ENCODE results near the gene NTF4. TPM values are rescaled to one million over a fixed set of nuclear protein-coding genes. Genes with fewer than 3 reads are reported as not detected.
"Not testable (repeated sequence)": the region's sequence is repeated elsewhere in the genome, so short reads cannot be mapped to it uniquely, and the experiment has no call there.

Gene NTF4
- total and polyA plus RNA-seq, 4 experiments from 2014 or later = not detected

DNA sequence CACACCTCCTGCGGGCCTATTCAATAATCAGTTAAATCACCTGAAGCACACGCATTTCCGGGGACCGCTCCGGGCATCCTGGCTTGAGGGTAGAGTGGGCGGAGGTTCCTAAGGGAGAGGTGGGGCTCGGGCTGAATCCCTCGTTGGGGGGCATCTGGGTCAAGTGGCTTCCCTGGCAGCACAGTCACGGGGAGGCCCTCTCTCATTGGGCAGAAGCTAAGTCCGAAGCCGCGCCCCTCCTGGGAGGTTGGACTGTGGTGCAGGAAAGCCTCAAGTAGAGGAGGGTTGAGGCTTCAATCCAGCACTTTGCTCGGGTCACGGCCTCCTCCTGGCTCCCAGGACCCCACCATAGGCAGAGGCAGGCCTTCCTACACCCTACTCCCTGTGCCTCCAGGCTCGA is 21.1 kb downstream of the NTF4 start, which contains the start of gene CGB5:
Gene CGB5 (plus strand): TSS at position 301 of the 400 bp plus-strand sequence. CDS start 362 bp downstream, outside the sequence.
- CTCF ChIA-PET (ENCODE audit: partially characterized antibody); H3K36me3 Mint-ChIP-seq; H3K27ac Mint-ChIP-seq; H3K4me1 ChIP-seq (ENCODE audit: insufficient read depth, low read length); H3K27me3 ChIP-seq (ENCODE audit: insufficient read depth, low read length); DNase-seq; H3K4me1 Mint-ChIP-seq; H3K27ac ChIP-seq (ENCODE audit: low read depth, low read length); H3K4me3 Mint-ChIP-seq; H3K4me3 ChIP-seq (ENCODE audit: low read length in 2 of 2); H3K27me3 Mint-ChIP-seq; H3K9me3 Mint-ChIP-seq; H3K36me3 ChIP-seq (ENCODE audit: insufficient read depth, low read length); POLR2A ChIA-PET (ENCODE audit: partially characterized antibody); H3K9me3 ChIP-seq (ENCODE audit: control insufficient read depth in 1 of 2, low read length in 2 of 2); intact Hi-C loops (cut with micrococcal nuclease): not testable (repeated sequence)

DNA sequence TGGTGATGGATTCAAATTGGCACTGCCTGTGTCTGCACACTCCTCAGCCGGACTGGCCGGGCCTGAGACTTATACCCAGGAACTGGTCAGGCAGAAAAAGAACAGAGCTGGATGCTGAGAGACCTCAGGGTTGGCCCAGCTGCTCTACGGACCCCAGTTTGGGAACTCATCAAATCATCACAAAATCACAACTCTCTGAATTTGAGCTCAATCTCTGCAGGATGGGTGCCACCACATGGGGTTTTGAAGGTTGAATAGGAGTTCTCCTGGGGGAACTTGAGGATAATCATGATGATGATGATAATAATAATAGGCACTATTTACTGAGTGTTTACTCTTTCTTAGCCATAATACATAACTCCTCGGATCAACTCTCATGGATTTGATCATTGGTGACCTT is 22.0 kb downstream of the NTF4 start:
- H3K4me1 Mint-ChIP-seq; intact Hi-C loops (cut with micrococcal nuclease): not testable (repeated sequence)

DNA sequence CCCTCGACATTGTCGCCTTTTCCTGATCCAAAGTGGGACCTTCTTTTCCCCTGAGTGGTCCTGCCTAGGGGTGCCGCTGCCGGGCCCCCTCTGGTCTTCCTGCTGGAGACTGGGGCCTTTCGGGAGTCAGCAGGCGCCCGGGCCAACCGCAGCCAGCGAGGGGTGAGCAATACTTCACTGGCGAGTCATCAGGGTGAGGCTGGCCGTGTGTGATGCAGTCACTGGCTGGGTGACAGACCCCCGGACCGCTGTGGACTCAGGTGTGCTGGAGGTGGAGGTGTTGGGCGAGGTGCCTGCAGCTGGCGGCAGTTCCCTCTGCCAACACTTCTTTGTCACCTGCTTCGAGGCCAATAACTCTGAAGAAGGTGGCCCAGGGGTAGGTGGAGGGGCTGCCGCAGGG is 22.4 kb downstream of the NTF4 start:
- Mint-ChIP-seq H3K27ac (peak overlapping the region in 1 of 7 donors; percentile 52), H3K36me3 (no peaks in the 10 kb centered on the region), H3K4me1 (no peaks in the 10 kb centered on the region), H3K9me3 (no peaks in the 10 kb centered on the region), H3K27me3 (no peaks in the 10 kb centered on the region), H3K4me3 (no peak overlapping the region)
- Histone ChIP-seq H3K36me3 (ENCODE audit: insufficient read depth, low read length) (no peaks in the 10 kb centered on the region), H3K4me1 (ENCODE audit: insufficient read depth, low read length) (no peaks in the 10 kb centered on the region), H3K27me3 (ENCODE audit: insufficient read depth, low read length) (no peaks in the 10 kb centered on the region), H3K4me3 (ENCODE audit: low read length in 2 of 2) (no peak overlapping the region), H3K27ac (ENCODE audit: low read depth, low read length) (no peak overlapping the region), H3K9me3 (ENCODE audit: control insufficient read depth in 1 of 2, low read length in 2 of 2) (no peaks in the 10 kb centered on the region)
- no peak for DNase-seq
- intact Hi-C loops (cut with micrococcal nuclease) = no loop called here
- POLR2A ChIA-PET (ENCODE audit: partially characterized antibody) = no interaction called here
- CTCF ChIA-PET (ENCODE audit: partially characterized antibody) = interaction anchor here (1.0 kb wide), 1 partner anchor 200 kb away, joined by 3 read pairs; no protein-coding TSS in a partner anchor

More for the DNA sequence above, 22.0 kb downstream of the NTF4 start:
- H3K27me3 Mint-ChIP-seq; H3K9me3 Mint-ChIP-seq; H3K36me3 Mint-ChIP-seq; DNase-seq; CTCF ChIA-PET (ENCODE audit: partially characterized antibody); H3K4me3 ChIP-seq (ENCODE audit: low read length in 2 of 2); H3K4me1 ChIP-seq (ENCODE audit: insufficient read depth, low read length); H3K36me3 ChIP-seq (ENCODE audit: insufficient read depth, low read length); H3K4me3 Mint-ChIP-seq; POLR2A ChIA-PET (ENCODE audit: partially characterized antibody); H3K27me3 ChIP-seq (ENCODE audit: insufficient read depth, low read length); H3K27ac Mint-ChIP-seq; H3K9me3 ChIP-seq (ENCODE audit: control insufficient read depth in 1 of 2, low read length in 2 of 2); H3K27ac ChIP-seq (ENCODE audit: low read depth, low read length): not testable (repeated sequence)

DNA sequence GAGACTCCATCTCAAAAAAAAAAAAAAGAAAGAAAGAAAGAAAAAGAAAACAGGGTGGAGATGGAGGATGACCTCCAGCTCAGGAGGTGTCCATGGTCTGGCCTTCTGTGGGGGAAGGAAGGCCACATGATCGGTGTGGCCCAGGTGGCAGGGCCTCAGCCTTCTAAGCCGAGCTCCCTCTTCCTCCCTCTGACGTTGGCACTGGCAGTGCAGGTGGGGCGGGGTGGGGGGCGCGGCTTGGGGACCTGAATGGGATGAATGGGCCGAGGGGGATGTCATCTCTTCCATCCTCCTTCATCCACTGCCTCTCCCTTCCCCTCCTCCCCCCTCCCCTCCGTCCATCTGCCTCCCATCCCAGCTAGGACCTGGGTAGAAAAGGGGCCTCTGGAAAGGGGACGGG is 24.9 kb downstream of the NTF4 start:
- H3K4me3 ChIP-seq (ENCODE audit: low read length in 2 of 2); H3K36me3 ChIP-seq (ENCODE audit: insufficient read depth, low read length); H3K36me3 Mint-ChIP-seq; H3K4me3 Mint-ChIP-seq; H3K27ac Mint-ChIP-seq; H3K4me1 Mint-ChIP-seq; H3K4me1 ChIP-seq (ENCODE audit: insufficient read depth, low read length); H3K9me3 Mint-ChIP-seq; CTCF ChIA-PET (ENCODE audit: partially characterized antibody); H3K27ac ChIP-seq (ENCODE audit: low read depth, low read length); H3K27me3 ChIP-seq (ENCODE audit: insufficient read depth, low read length); DNase-seq; POLR2A ChIA-PET (ENCODE audit: partially characterized antibody); H3K27me3 Mint-ChIP-seq; intact Hi-C loops (cut with micrococcal nuclease); H3K9me3 ChIP-seq (ENCODE audit: control insufficient read depth in 1 of 2, low read length in 2 of 2): not testable (repeated sequence)

DNA sequence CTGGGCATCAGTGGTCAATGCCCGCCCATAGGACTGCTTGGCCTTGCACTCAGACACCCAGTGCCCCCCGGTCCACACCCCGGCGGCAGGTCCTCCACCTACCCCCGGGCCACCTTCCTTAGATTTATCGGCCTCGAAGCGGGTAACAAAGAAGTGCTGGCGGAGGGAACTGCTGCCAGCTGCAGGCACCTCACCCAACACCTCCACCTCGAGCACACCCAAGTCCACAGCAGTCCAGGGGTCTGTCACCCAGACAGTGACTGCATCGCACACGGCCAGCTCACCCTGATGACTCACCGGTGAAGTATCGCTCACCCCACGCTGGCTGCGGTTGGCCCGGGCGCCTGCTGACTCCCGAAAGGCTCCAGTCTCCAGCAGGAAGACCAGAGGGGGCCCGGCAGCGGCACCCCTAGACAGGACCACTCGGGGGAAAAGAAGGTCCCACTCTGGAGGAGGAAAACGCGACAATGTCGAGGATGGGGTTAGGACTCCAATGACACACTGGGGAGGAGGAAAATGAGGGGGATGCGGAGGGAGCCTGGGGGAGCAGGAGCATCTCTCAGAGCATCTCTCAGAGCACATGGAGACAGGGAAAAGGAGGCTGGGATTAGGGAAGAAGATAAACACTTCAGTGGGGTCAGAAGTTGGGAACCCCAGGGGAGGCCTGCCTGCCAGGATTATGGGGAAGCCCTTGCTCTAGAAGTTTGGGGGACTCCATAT is 25.9 kb downstream of the NTF4 start:
- H3K27me3 Mint-ChIP-seq; H3K4me1 ChIP-seq (ENCODE audit: insufficient read depth, low read length); CTCF ChIA-PET (ENCODE audit: partially characterized antibody): not testable (repeated sequence)

DNA sequence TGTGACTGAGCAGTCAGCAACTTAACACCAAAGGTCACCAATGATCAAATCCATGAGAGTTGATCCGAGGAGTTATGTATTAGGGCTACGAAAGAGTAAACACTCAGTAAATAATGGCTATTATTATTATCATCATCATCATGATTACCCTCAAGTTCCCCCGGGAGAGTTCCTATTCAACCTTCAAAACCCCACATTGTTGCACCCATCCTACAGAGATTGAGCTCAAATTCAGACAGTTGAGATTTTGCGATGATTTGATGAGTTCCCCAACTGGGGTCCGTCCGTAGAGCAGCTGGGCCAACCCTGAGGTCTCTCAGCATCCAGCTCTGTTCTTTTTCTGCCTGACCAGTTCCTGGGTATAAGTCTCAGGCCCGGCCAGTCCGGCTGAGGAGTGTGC is 26.5 kb downstream of the NTF4 start:
- H3K9me3 ChIP-seq (ENCODE audit: control insufficient read depth in 1 of 2, low read length in 2 of 2); H3K36me3 Mint-ChIP-seq; intact Hi-C loops (cut with micrococcal nuclease); POLR2A ChIA-PET (ENCODE audit: partially characterized antibody); H3K4me1 ChIP-seq (ENCODE audit: insufficient read depth, low read length); H3K4me3 Mint-ChIP-seq; H3K4me3 ChIP-seq (ENCODE audit: low read length in 2 of 2); H3K4me1 Mint-ChIP-seq; H3K27ac ChIP-seq (ENCODE audit: low read depth, low read length); H3K9me3 Mint-ChIP-seq; DNase-seq; H3K36me3 ChIP-seq (ENCODE audit: insufficient read depth, low read length); H3K27me3 Mint-ChIP-seq; CTCF ChIA-PET (ENCODE audit: partially characterized antibody); H3K27me3 ChIP-seq (ENCODE audit: insufficient read depth, low read length); H3K27ac Mint-ChIP-seq: not testable (repeated sequence)

More for the DNA sequence above, 25.9 kb downstream of the NTF4 start:
- H3K36me3 Mint-ChIP-seq; H3K27ac ChIP-seq (ENCODE audit: low read depth, low read length); POLR2A ChIA-PET (ENCODE audit: partially characterized antibody); H3K9me3 ChIP-seq (ENCODE audit: control insufficient read depth in 1 of 2, low read length in 2 of 2); DNase-seq; H3K4me1 Mint-ChIP-seq; H3K27me3 ChIP-seq (ENCODE audit: insufficient read depth, low read length); H3K27ac Mint-ChIP-seq; H3K36me3 ChIP-seq (ENCODE audit: insufficient read depth, low read length); H3K9me3 Mint-ChIP-seq; intact Hi-C loops (cut with micrococcal nuclease); H3K4me3 Mint-ChIP-seq; H3K4me3 ChIP-seq (ENCODE audit: low read length in 2 of 2): not testable (repeated sequence)

DNA sequence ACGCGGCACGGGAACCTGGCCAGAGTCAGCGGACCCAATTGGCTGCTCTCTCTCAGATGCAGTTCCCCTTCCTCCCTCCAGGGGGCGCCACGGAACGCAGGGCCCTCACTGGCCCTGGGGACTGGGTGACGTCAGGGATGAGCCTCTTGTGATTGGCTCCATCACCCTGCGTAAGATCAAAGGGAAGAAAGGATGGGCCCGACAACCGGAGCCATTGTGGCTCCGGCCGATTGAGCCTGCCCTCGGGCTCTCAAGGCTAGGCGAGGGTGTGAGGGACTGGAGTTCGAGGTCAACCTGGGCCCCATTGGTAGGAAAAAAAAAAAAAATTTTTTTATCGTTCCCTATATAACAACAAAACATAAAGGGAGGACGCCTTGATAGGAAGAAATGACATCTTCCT is 27.8 kb downstream of the NTF4 start, which contains the start of gene CGB1:
Gene CGB1 (minus strand): TSS at position 81 of the 400 bp plus-strand sequence. CDS start 184 bp downstream, outside the sequence.
- H3K9me3 Mint-ChIP-seq; H3K4me1 Mint-ChIP-seq; H3K4me3 Mint-ChIP-seq; POLR2A ChIA-PET (ENCODE audit: partially characterized antibody); H3K27me3 Mint-ChIP-seq; CTCF ChIA-PET (ENCODE audit: partially characterized antibody); intact Hi-C loops (cut with micrococcal nuclease); H3K4me3 ChIP-seq (ENCODE audit: low read length in 2 of 2); H3K4me1 ChIP-seq (ENCODE audit: insufficient read depth, low read length); H3K36me3 Mint-ChIP-seq; H3K9me3 ChIP-seq (ENCODE audit: control insufficient read depth in 1 of 2, low read length in 2 of 2); H3K36me3 ChIP-seq (ENCODE audit: insufficient read depth, low read length); H3K27ac Mint-ChIP-seq; H3K27me3 ChIP-seq (ENCODE audit: insufficient read depth, low read length); H3K27ac ChIP-seq (ENCODE audit: low read depth, low read length): not testable (repeated sequence)
- peak in 2 of 5 donors; percentile 24 to 42 for DNase-seq

All from CD4-positive, alpha-beta memory T cell (primary cell).